B cell (primary cell): ENCODE measurements around the gene MMP14. TPM values are rescaled to one million over a fixed set of nuclear protein-coding genes. Genes with fewer than 3 reads are reported as not detected.
A peak's percentile ranks its signal among the peaks of the same experiment; 100 is the strongest.

Source experiments
- ATAC-seq: fragments of 200-7000 bp; cut with Tn5 transposase; one replicate; pipeline ENCODE4 v1.10.0; 2021; ENCODE audit warnings: low read depth, mild to moderate bottlenecking, moderate number of reproducible peaks, moderate library complexity
- CTCF ChIA-PET: fragments of 350-600 bp; sonication (Branson Sonifier 250); formaldehyde crosslinking; loops from one replicate; lab custom pipeline; 2021; ENCODE audit warnings: antibody characterized with exemption, inconsistent platforms; lab: Charles Lee
- POLR2A ChIA-PET: fragments of 350-600 bp; sonication (Branson Sonifier 250); formaldehyde crosslinking; loops from one replicate; lab custom pipeline; 2021; ENCODE audit warnings: antibody characterized with exemption; lab: Charles Lee
- DNase-seq: peaks from one replicate; pipeline ENCODE4 v3.0.0; 2013
- H2AFZ ChIP-seq: 2 replicates; pipeline ENCODE4 v1.6.1; 2012; ENCODE audit warnings: mild to moderate bottlenecking, low read depth, low read length; ENCODE audit not compliant: insufficient read depth, poor library complexity, severe bottlenecking
- H3K27ac ChIP-seq, 2 donors: 1 replicate in 1 of 2; 2 replicates in 1 of 2; pipeline ENCODE4 v1.5.1; 2012 to 2013; ENCODE audit warnings: low read length in 2 of 2, mild to moderate bottlenecking in 2 of 2, moderate library complexity in 1 of 2
- H3K27me3 ChIP-seq, 4 experiments: fragments of 200-600 bp in 1 of 4; sonication (generic) in 1 of 4; replicated peaks in 1 of 4; 1 replicate in 2 of 4; 2 replicates in 2 of 4; pipeline versions ENCODE4 v1.6.1 to v1.7.0; 2013 to 2016; ENCODE audit warnings: low read length in 3 of 4, mild to moderate bottlenecking in 2 of 4, mixed read lengths in 1 of 4, moderate library complexity in 1 of 4; ENCODE audit not compliant: insufficient read depth in 4 of 4, control insufficient read depth in 3 of 4; ENCODE audit errors: control extremely low read depth in 1 of 4
- H3K36me3 ChIP-seq, 2 experiments: replicated peaks in 1 of 2; 1 replicate in 1 of 2; 2 replicates in 1 of 2; pipeline versions ENCODE4 v1.6.1 to v1.7.1; 2013; ENCODE audit warnings: low read length in 1 of 2; ENCODE audit not compliant: insufficient read depth in 2 of 2, control insufficient read depth in 1 of 2; ENCODE audit errors: control extremely low read depth in 1 of 2, extremely low read depth in 1 of 2
- H3K4me1 ChIP-seq, 2 donors: fragments of 200-600 bp in 1 of 2; sonication (generic) in 1 of 2; 1 replicate in 1 of 2; 2 replicates in 1 of 2; pipeline versions ENCODE4 v1.5.1 to v1.6.1; 2013 to 2017; ENCODE audit warnings: low read length in 2 of 2; ENCODE audit not compliant: control insufficient read depth in 2 of 2, insufficient read depth in 2 of 2
- H3K4me2 ChIP-seq: replicated peaks from 2 replicates; pipeline ENCODE3; 2012; ENCODE audit warnings: mild to moderate bottlenecking, low read depth, low read length; ENCODE audit not compliant: poor library complexity, severe bottlenecking
- H3K4me3 ChIP-seq, 5 experiments: fragments of 200-600 bp in 1 of 5; sonication (generic) in 1 of 5; 1 replicate in 3 of 5; 2 replicates in 2 of 5; pipeline versions ENCODE4 v1.5.1 to v1.7.0; 2011 to 2016; ENCODE audit warnings: low read length in 4 of 5, mild to moderate bottlenecking in 4 of 5, low read depth in 2 of 5, control low read depth in 1 of 5, moderate library complexity in 1 of 5; ENCODE audit not compliant: insufficient read depth in 1 of 5; ENCODE audit errors: control extremely low read depth in 1 of 5, extremely low read depth in 1 of 5
- H3K79me2 ChIP-seq: fragments of 200-600 bp; sonication (generic); one replicate; pipeline ENCODE4 v1.6.0; 2016; ENCODE audit warnings: low read length; ENCODE audit not compliant: control insufficient read depth, insufficient read depth
- H3K9ac ChIP-seq: fragments of 200-600 bp; sonication (generic); 2 replicates; pipeline ENCODE4 v1.6.1; 2017; ENCODE audit warnings: mild to moderate bottlenecking, low read length, moderate library complexity
- H3K9me3 ChIP-seq, 3 donors: one replicate each; pipeline versions ENCODE4 v1.6.1 to v1.7.1; 2013; ENCODE audit warnings: low read length in 2 of 3; ENCODE audit not compliant: control insufficient read depth in 2 of 3, insufficient read depth in 1 of 3; ENCODE audit errors: control extremely low read depth in 1 of 3
- H4K20me1 ChIP-seq: 2 replicates; pipeline ENCODE4 v1.6.0; 2012; ENCODE audit warnings: mild to moderate bottlenecking, low read length; ENCODE audit not compliant: insufficient read depth, control insufficient read depth, poor library complexity, severe bottlenecking
- H3K27ac Mint-ChIP-seq: one replicate; pipeline ENCODE4 v1.8.0; 2021; ENCODE audit warnings: mixed read lengths
- H3K27me3 Mint-ChIP-seq: one replicate; pipeline ENCODE4 v1.8.0; 2021; ENCODE audit warnings: mixed read lengths
- H3K4me1 Mint-ChIP-seq: one replicate; pipeline ENCODE4 v1.8.0; 2021; ENCODE audit warnings: mixed read lengths
- H3K4me3 Mint-ChIP-seq: one replicate; pipeline ENCODE4 v1.8.0; 2021; ENCODE audit warnings: mixed read lengths
- H3K9me3 Mint-ChIP-seq: one replicate; pipeline ENCODE4 v1.8.0; 2022; ENCODE audit warnings: mixed read lengths; ENCODE audit not compliant: insufficient read depth
- CTCF ChIP-seq: fragments of 200-600 bp; IDR thresholded peaks from one replicate; pipeline ENCODE4 v1.8.0; 2022; ENCODE audit warnings: antibody characterized with exemption, mild to moderate bottlenecking
- EZH2 ChIP-seq: IDR thresholded peaks from 2 replicates; pipeline ENCODE4 v1.6.1; 2012; ENCODE audit warnings: borderline replicate concordance, low read depth, mild to moderate bottlenecking, moderate library complexity, low read length; ENCODE audit not compliant: insufficient read depth, poor library complexity, severe bottlenecking
- WGBS: methylation state at CpG from one replicate; pipeline ENCODE4 v1.1.5; 2013; ENCODE audit warnings: missing lambda C conversion rate; ENCODE audit not compliant: insufficient coverage; 5-methylcytosine and 5-hydroxymethylcytosine counted together
- intact Hi-C: fragments of 100-400 bp; cut with micrococcal nuclease; formaldehyde crosslinking; loops from one replicate; pipeline ENCODE4 v1.10.0; 2022
- polyA plus RNA-seq: library from polyadenylated mRNA; depleted of rRNA; stranded (reverse); fragments of >200 nt; gene quantifications from 2 replicates; pipeline ENCODE4 v1.2.3, GENCODE V29; 2012
- total RNA-seq, 2 donors: library from RNA; stranded (reverse); fragments of 120-200 nt in 1 of 2; gene quantifications; 1 replicate in 1 of 2; 2 replicates in 1 of 2; pipeline versions ENCODE4 v1.2.3 to v1.2.4, GENCODE V29; 2013 to 2022

MMP14 gene
- total and polyA plus RNA-seq, 2 donors (not counting 1 experiment from before 2014, with no cell fraction given): 1.0 to 3.5 TPM

- intact Hi-C loops: no loop called here
- Histone ChIP-seq H3K4me3 (peak overlapping the region; percentile 68 to 92 (median 84)), H3K9me3 (peaks cover 0 to 3% (median 0%) of the 10 kb centered on the region in 3 donors), H3K27ac (peak overlapping the region in 1 of 2 donors; percentile 87), H4K20me1 (no peaks in the 10 kb centered on the region), H3K9ac (peak overlapping the region; percentile 95), H3K79me2 (peaks cover 22% of the 10 kb centered on the region), H2AFZ (peak overlapping the region; percentile 99), H3K4me2 (peak overlapping the region; percentile 88), H3K4me1 (peaks cover 16 to 18% of the 10 kb centered on the region in 2 donors), H3K36me3 (peaks cover 14 to 33% of the 10 kb centered on the region in 2 experiments), H3K27me3 (no peaks in the 10 kb centered on the region)
- ATAC-seq (no peak), DNase-seq (no peak)
- ChIA-PET POLR2A (interaction anchor here (0.6 to 1.6 kb wide), 8 partner anchors 17 to 631 kb away, joined by 3 to 6 read pairs (median 4); no protein-coding TSS in a partner anchor), CTCF (interaction anchor here (0.6 to 8.7 kb wide), 13 partner anchors 8 to 274 kb away, joined by 3 to 90 read pairs (median 4); partner anchors contain the start of gene OXA1L)
- no peaks in the 10 kb centered on the region for H3K27me3 Mint-ChIP-seq
- no peaks in the 10 kb centered on the region for H3K9me3 Mint-ChIP-seq
- TF ChIP-seq EZH2: no peak
- TF ChIP-seq CTCF: no peak
- H3K27ac Mint-ChIP-seq: peak overlapping the region; percentile 93
- peak overlapping the region; percentile 84 for H3K4me3 Mint-ChIP-seq
- peaks cover 29% of the 10 kb centered on the region for H3K4me1 Mint-ChIP-seq
- no CpG with 5 or more reads among the region's 3 CpGs for WGBS
These were observed 5.9 kb upstream of the MMP14 start for GRCh38 chr14:22830443-22831010.

GRCh38 chr14:22835505-22835904 lies 880 bp upstream of the MMP14 start:
- ChIA-PET CTCF (interaction anchor here (1.0 to 8.7 kb wide), 5 partner anchors 13 to 265 kb away, joined by 3 to 90 read pairs (median 4); no protein-coding TSS in a partner anchor), POLR2A (interaction anchor here (1.3 kb wide), 1 partner anchor 11 kb away, joined by 3 read pairs; no protein-coding TSS in a partner anchor)
- Mint-ChIP-seq H3K4me1 (peaks cover 31% of the 10 kb centered on the region), H3K9me3 (no peaks in the 10 kb centered on the region), H3K27ac (peak overlapping the region; percentile 88), H3K4me3 (peak overlapping the region; percentile 96), H3K27me3 (peaks cover 4% of the 10 kb centered on the region)
- Histone ChIP-seq H2AFZ (no peak overlapping the region), H3K27ac (no peak overlapping the region), H3K4me2 (no peak overlapping the region), H4K20me1 (no peaks in the 10 kb centered on the region), H3K9ac (no peak overlapping the region), H3K36me3 (peaks cover 14 to 34% of the 10 kb centered on the region in 2 experiments), H3K4me1 (peaks cover 27 to 30% of the 10 kb centered on the region in 2 donors), H3K4me3 (no peak overlapping the region), H3K27me3 (peaks cover 0 to 29% (median 11%) of the 10 kb centered on the region in 4 experiments), H3K79me2 (peaks cover 8% of the 10 kb centered on the region), H3K9me3 (peaks cover 0 to 5% (median 0%) of the 10 kb centered on the region in 3 donors)
- whole genome bisulfite sequencing: 100% methylated on average over 2 of the region's 3 CpGs
- ATAC-seq: no peak
- no peak for TF ChIP-seq EZH2
- intact Hi-C loops: no loop called here
- no peak for DNase-seq
